AG04450 (cell line): ENCODE data around the gene MTMR3. TPM values are rescaled to one million over a fixed set of nuclear protein-coding genes. Genes with fewer than 3 reads are reported as not detected.

Experiments used
- CTCF ChIA-PET: fragments of 300-600, 350-600 bp; formaldehyde crosslinking; extraction: SDS; loops from one replicate; lab custom pipeline; 2022; ENCODE audit warnings: antibody characterized with exemption, inconsistent platforms; lab: Charles Lee
- POLR2A ChIA-PET: fragments of 350-600 bp; formaldehyde crosslinking; extraction: SDS; loops from one replicate; lab custom pipeline; 2021; ENCODE audit warnings: antibody characterized with exemption, inconsistent platforms; lab: Yijun Ruan, JAX
- DNase-seq: peaks from one replicate; pipeline ENCODE4 v3.0.0-alpha.2; 2011; ENCODE audit warnings: low read depth, low spot score
- H3K27ac ChIP-seq: one replicate; pipeline ENCODE4 v1.5.1; 2012; ENCODE audit warnings: low read depth, low read length, control low read depth
- H3K27me3 ChIP-seq: one replicate; pipeline ENCODE4 v1.6.0; 2012; ENCODE audit warnings: low read length; ENCODE audit not compliant: control insufficient read depth, insufficient read depth
- H3K4me3 ChIP-seq: 2 replicates; pipeline ENCODE4 v1.5.1; 2011; ENCODE audit warnings: mild to moderate bottlenecking, low read depth, low read length, control low read depth
- H3K9me3 ChIP-seq: 2 replicates; pipeline ENCODE4 v1.5.1; 2012; ENCODE audit warnings: low read length; ENCODE audit not compliant: control insufficient read depth, insufficient read depth
- polyA plus RNA-seq: library from polyadenylated mRNA; depleted of rRNA; stranded (reverse); fragments of >200 nt; gene quantifications from 2 replicates; pipeline ENCODE4 v1.2.3, GENCODE V29; 2011
- TF ChIP-seq, protein P1 (sequence below): IDR thresholded peaks from 2 replicates; pipeline ENCODE4 v1.5.1; 2011; ENCODE audit warnings: low read depth, low read length, control low read depth, inconsistent platforms

MTMR3 gene
- polyA plus RNA-seq, 1 experiment, result 27.8 TPM

DNA sequence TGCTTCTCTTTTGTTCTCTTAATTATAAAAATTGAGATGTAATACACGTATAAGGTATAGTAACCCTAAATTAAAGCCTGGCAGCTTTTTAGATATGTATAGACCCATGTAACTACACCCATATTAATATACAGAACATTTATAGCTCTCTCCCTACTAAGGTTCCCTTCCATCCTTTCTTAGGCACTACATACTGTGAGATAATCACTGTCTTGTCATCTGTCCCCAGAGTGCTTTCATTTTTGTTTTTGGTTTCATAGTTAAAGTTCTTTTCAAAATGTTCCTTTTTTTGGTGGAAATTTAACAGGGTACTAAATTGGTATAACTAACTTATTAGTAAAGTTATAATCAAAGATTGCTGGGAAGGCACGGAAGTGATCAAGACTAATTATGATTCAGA, 49.2 kb downstream of the MTMR3 start:
- Histone ChIP-seq H3K27me3 (no peaks in the 10 kb centered on the region), H3K4me3 (no peak overlapping the region), H3K9me3 (no peaks in the 10 kb centered on the region), H3K27ac (no peak overlapping the region)
- TF ChIP-seq, protein P1, sequence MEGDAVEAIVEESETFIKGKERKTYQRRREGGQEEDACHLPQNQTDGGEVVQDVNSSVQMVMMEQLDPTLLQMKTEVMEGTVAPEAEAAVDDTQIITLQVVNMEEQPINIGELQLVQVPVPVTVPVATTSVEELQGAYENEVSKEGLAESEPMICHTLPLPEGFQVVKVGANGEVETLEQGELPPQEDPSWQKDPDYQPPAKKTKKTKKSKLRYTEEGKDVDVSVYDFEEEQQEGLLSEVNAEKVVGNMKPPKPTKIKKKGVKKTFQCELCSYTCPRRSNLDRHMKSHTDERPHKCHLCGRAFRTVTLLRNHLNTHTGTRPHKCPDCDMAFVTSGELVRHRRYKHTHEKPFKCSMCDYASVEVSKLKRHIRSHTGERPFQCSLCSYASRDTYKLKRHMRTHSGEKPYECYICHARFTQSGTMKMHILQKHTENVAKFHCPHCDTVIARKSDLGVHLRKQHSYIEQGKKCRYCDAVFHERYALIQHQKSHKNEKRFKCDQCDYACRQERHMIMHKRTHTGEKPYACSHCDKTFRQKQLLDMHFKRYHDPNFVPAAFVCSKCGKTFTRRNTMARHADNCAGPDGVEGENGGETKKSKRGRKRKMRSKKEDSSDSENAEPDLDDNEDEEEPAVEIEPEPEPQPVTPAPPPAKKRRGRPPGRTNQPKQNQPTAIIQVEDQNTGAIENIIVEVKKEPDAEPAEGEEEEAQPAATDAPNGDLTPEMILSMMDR, result no peak
- no peak for DNase-seq
- CTCF ChIA-PET, result no interaction called here
- POLR2A ChIA-PET, result no interaction called here

DNA sequence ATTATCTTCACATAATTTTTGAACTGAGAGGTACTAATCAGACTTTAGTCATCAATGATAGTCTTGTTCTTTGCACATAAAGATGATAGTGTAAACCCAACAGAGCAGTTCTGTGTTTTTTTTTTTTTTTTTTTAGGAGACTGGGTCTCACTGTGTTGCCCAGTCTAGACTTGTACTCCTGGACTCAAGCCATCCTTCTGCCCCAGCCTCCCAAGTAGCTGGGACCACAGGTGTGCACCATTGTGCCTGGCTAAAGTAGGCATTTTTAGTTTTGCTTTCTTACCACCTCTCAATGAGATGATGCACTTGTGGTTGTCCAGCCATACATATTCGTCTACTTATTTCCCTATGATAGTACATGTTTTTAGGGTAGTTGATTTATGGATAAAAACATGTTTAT, 50.6 kb downstream of the MTMR3 start:
- DNase-seq, result no peak
- Histone ChIP-seq H3K4me3 (no peak overlapping the region), H3K27ac (no peak overlapping the region), H3K9me3 (no peaks in the 10 kb centered on the region), H3K27me3 (no peaks in the 10 kb centered on the region)
- TF ChIP-seq, protein P1, result no peak
- ChIA-PET POLR2A (no interaction called here), CTCF (no interaction called here)

DNA sequence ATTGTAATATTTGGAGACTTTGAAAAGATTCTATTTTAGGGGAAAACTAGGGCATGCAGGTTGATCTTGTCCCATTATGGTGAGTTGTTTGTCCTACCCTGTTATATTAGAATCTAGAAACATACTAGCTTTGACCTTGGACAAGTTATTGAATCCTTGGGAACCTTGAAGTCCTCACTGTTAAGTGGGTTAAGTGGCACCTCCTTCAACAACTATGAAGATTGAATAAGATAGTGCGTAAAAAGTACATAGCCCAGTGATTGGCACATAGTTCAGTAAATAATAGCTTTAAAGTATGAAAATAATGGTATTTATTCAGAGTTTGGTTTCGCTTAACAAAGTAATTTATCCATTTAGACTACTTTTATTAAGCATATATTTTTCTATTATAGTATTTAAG, 51.6 kb downstream of the MTMR3 start:
- DNase-seq, result no peak
- ChIA-PET POLR2A (no interaction called here), CTCF (no interaction called here)
- TF ChIP-seq, protein P1, result no peak
- Histone ChIP-seq H3K9me3 (no peaks in the 10 kb centered on the region), H3K27ac (no peak overlapping the region), H3K27me3 (no peaks in the 10 kb centered on the region), H3K4me3 (no peak overlapping the region)

DNA sequence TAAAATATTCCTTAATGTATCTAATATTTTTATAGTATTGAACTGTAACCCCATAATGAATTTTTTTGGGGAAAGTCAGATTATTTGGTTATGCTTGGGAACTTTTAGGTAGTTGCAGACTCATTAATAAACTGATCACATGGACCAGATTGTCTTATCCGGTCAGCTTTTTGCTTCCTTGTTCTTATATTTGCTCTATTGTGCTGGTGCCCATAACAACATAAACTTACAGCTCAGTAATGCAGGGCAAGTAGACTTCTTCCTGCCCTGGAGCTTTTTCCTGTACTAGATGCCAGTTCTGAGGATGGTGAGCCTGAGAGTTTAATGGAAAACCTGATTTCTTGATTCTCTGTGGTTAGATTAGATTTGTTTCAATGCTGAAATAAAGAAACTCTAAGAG, 53.2 kb downstream of the MTMR3 start:
- TF ChIP-seq, protein P1, result no peak
- ChIA-PET POLR2A (no interaction called here), CTCF (interaction anchor here (1.2 kb wide), 1 partner anchor 69 kb away, joined by 7 read pairs; no protein-coding TSS in a partner anchor)
- H3K27ac ChIP-seq, result no peak overlapping the region
- no peaks in the 10 kb centered on the region for H3K27me3 ChIP-seq
- H3K9me3 ChIP-seq, result no peaks in the 10 kb centered on the region
- DNase-seq, result no peak
- no peak overlapping the region for H3K4me3 ChIP-seq

DNA sequence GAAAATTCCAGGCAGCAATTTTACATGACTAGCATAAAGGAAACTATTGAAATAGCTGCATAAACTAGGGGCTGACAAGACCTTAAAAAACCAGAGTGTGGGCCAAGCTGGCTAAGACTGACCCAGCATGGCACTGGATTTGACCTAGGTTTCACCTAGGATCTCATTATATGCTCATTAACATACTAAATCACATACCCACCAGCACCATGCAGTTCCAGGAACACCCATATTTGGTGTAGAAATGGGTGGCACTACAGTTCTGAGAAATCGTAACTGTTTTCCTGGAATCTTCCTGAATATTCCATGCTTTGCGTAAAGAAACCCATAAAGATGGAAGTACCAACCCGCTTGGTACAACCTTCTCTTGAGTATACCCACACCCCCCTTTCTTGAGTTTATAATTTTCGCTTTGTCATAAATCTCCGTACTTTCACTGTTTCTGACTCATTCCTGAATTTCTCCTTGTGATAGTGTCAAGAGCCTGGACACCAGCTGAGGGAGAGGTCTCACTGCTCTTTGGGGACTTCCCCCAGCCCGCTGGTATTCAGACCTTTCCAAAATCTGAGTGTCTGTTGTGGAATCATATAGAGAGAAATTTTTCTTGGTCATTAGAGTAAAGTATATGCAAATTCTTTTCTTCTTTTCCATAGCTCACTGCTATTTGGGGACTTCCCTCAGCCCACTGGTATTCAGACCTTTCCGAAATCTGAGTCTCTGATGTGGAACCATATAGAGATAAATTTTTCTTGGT, 55.1 kb downstream of the MTMR3 start:
- Histone ChIP-seq H3K27ac (no peak overlapping the region), H3K27me3 (no peaks in the 10 kb centered on the region), H3K9me3 (no peaks in the 10 kb centered on the region; the same call in 1 of the 2 replicates), H3K4me3 (no peak overlapping the region)
- POLR2A ChIA-PET, result no interaction called here
- TF ChIP-seq, protein P1, result no peak
- DNase-seq, result no peak
- CTCF ChIA-PET, result no interaction called here
